ENCODE measurements around the gene HEATR1.

GRCh38 chr1:236645016-236645680 is 40.8 kb upstream of the HEATR1 start:
- TF ChIP-seq JUN (CRISPR knock-in tag; IDR thresholded peaks at IDR 0.05) (no peak), IRF2 (CRISPR knock-in tag; IDR thresholded peaks at IDR 0.05; ENCODE audit: borderline replicate concordance, low read depth) (no peak), FOXK1 (CRISPR knock-in tag; IDR thresholded peaks at IDR 0.05) (no peak), FOXP1 (CRISPR knock-in tag; IDR thresholded peaks at IDR 0.05; ENCODE audit: borderline replicate concordance) (no peak), KAT7 (CRISPR knock-in tag; IDR thresholded peaks at IDR 0.05; ENCODE audit: borderline replicate concordance) (no peak), ATF1 (CRISPR knock-in tag; IDR thresholded peaks at IDR 0.05) (no peak)
- TF ChIP-seq, protein P1, sequence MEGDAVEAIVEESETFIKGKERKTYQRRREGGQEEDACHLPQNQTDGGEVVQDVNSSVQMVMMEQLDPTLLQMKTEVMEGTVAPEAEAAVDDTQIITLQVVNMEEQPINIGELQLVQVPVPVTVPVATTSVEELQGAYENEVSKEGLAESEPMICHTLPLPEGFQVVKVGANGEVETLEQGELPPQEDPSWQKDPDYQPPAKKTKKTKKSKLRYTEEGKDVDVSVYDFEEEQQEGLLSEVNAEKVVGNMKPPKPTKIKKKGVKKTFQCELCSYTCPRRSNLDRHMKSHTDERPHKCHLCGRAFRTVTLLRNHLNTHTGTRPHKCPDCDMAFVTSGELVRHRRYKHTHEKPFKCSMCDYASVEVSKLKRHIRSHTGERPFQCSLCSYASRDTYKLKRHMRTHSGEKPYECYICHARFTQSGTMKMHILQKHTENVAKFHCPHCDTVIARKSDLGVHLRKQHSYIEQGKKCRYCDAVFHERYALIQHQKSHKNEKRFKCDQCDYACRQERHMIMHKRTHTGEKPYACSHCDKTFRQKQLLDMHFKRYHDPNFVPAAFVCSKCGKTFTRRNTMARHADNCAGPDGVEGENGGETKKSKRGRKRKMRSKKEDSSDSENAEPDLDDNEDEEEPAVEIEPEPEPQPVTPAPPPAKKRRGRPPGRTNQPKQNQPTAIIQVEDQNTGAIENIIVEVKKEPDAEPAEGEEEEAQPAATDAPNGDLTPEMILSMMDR (IDR thresholded peaks at IDR 0.05), result no peak
- TF ChIP-seq, protein P2, sequence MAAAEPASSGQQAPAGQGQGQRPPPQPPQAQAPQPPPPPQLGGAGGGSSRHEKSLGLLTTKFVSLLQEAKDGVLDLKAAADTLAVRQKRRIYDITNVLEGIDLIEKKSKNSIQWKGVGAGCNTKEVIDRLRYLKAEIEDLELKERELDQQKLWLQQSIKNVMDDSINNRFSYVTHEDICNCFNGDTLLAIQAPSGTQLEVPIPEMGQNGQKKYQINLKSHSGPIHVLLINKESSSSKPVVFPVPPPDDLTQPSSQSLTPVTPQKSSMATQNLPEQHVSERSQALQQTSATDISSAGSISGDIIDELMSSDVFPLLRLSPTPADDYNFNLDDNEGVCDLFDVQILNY (CRISPR knock-in tag; IDR thresholded peaks at IDR 0.05), result no peak
- TF ChIP-seq, protein P3, sequence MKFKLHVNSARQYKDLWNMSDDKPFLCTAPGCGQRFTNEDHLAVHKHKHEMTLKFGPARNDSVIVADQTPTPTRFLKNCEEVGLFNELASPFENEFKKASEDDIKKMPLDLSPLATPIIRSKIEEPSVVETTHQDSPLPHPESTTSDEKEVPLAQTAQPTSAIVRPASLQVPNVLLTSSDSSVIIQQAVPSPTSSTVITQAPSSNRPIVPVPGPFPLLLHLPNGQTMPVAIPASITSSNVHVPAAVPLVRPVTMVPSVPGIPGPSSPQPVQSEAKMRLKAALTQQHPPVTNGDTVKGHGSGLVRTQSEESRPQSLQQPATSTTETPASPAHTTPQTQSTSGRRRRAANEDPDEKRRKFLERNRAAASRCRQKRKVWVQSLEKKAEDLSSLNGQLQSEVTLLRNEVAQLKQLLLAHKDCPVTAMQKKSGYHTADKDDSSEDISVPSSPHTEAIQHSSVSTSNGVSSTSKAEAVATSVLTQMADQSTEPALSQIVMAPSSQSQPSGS (CRISPR knock-in tag; IDR thresholded peaks at IDR 0.05; ENCODE audit: borderline replicate concordance, low read depth), result no peak

Measured in WTC11 (cell line).